ENCODE measurements around the gene IFNAR1. TPM values are rescaled to one million over a fixed set of nuclear protein-coding genes. Genes with fewer than 3 reads are reported as not detected.
A peak's percentile ranks its signal among the peaks of the same experiment; 100 is the strongest.

The IFNAR1 gene
- total RNA-seq, 2 experiments from 2014 or later = 18.1 to 60.8 TPM

GRCh38 chr21:33327792-33328433, 3.1 kb downstream of the IFNAR1 start:
- DNase-seq (ENCODE audit: low spot score) = no peak
- peaks cover 79% of the 10 kb centered on the region for H3K79me2 ChIP-seq (ENCODE audit: insufficient read depth, low read depth, low read length)
- H3K4me2 ChIP-seq (ENCODE audit: low read length) = peak overlapping the region; percentile 82
- H4K20me1 ChIP-seq (ENCODE audit: insufficient read depth, low read length) = 0 out of 2 replicates have a peak, but pooled peaks cover 4% of the 10 kb centered on the region
- H2AFZ ChIP-seq (ENCODE audit: low read length) = no peak overlapping the region
- TF ChIP-seq CTCF (conservative IDR thresholded peaks at IDR 0.05; ENCODE audit: low read length) (no peak), EZH2phosphoT487 (IDR thresholded peaks at IDR 0.05; ENCODE audit: borderline replicate concordance, low read depth, low read length) (no peak)
- ChIA-PET CTCF (ENCODE audit: unreplicated experiment) (no interaction called here), POLR2A (interaction anchor here (0.5 to 1.0 kb wide), 10 partner anchors 9 to 688 kb away, joined by 3 to 5 read pairs (median 3); no protein-coding TSS in a partner anchor)
- BruUV-seq (replicated peaks) = no TSS peak
- H3K9me3 ChIP-seq (ENCODE audit: low read length) = peaks cover 13% of the 10 kb centered on the region
- H3K36me3 ChIP-seq (ENCODE audit: insufficient read depth, low read length) = peaks cover 65% of the 10 kb centered on the region
- no peaks in the 10 kb centered on the region for H3K9me2 ChIP-seq (ENCODE audit: insufficient read depth, low read length)
- intact Hi-C loops (cut with micrococcal nuclease; ENCODE audit: unreplicated experiment) = no loop called here
- peaks cover 67% of the 10 kb centered on the region for H3K4me1 ChIP-seq (ENCODE audit: insufficient read depth, low read length, poor library complexity, severe bottlenecking)
- H3K27ac ChIP-seq (ENCODE audit: low read depth, low read length, poor library complexity, severe bottlenecking) = no peak overlapping the region
- H3K4me3 ChIP-seq (ENCODE audit: low read depth, low read length, poor library complexity, severe bottlenecking) = peak overlapping the region; percentile 79

DNA sequence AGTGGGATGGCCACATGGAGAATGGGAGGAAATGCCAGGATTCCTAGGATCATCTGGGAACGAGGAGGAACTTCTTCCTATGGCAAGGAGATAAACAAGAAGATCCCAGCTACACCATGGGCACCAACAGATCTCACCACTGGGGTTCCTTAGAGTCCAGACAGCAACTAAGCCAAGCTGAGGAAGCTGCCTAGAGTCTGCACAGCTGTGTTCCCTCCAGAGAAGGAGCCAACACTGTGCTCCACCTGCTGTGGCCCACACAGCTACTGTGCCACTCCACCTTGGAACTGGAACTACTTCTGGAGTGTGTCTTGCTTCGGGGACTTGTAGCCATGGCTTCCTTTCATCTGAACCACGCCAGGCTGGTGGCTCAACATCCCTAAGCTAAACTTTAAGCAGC, 6.0 kb downstream of the IFNAR1 start:
- H3K79me2 ChIP-seq (ENCODE audit: insufficient read depth, low read depth, low read length) = peaks cover 99% of the 10 kb centered on the region
- peak overlapping the region; percentile 56 for H3K27ac ChIP-seq (ENCODE audit: low read depth, low read length, poor library complexity, severe bottlenecking)
- intact Hi-C loops (cut with micrococcal nuclease; ENCODE audit: unreplicated experiment) = no loop called here
- peak; percentile 28 for DNase-seq (ENCODE audit: low spot score)
- BruUV-seq (replicated peaks) = no TSS peak
- CTCF ChIA-PET (ENCODE audit: unreplicated experiment) = interaction anchor here (1.7 kb wide), 1 partner anchor 30 kb away, joined by 4 read pairs; no protein-coding TSS in a partner anchor
- no peak overlapping the region for H3K4me3 ChIP-seq (ENCODE audit: low read depth, low read length, poor library complexity, severe bottlenecking)
- no peak overlapping the region for H3K4me2 ChIP-seq (ENCODE audit: low read length)
- no peaks in the 10 kb centered on the region for H3K9me2 ChIP-seq (ENCODE audit: insufficient read depth, low read length)
- H4K20me1 ChIP-seq (ENCODE audit: insufficient read depth, low read length) = 0 out of 2 replicates have a peak, but pooled peaks cover 4% of the 10 kb centered on the region
- peaks cover 18% of the 10 kb centered on the region for H3K9me3 ChIP-seq (ENCODE audit: low read length)
- H2AFZ ChIP-seq (ENCODE audit: low read length) = no peak overlapping the region
- no peak for TF ChIP-seq EZH2phosphoT487 (IDR thresholded peaks at IDR 0.05; ENCODE audit: borderline replicate concordance, low read depth, low read length)
- no peak for TF ChIP-seq CTCF (conservative IDR thresholded peaks at IDR 0.05; ENCODE audit: low read length)
- peaks cover 89% of the 10 kb centered on the region for H3K36me3 ChIP-seq (ENCODE audit: insufficient read depth, low read length)
- POLR2A ChIA-PET = interaction anchor here (0.6 to 4.3 kb wide), 5 partner anchors 13 to 261 kb away, joined by 3 to 14 read pairs (median 3); no protein-coding TSS in a partner anchor
- H3K4me1 ChIP-seq (ENCODE audit: insufficient read depth, low read length, poor library complexity, severe bottlenecking) = peaks cover 67% of the 10 kb centered on the region

DNA sequence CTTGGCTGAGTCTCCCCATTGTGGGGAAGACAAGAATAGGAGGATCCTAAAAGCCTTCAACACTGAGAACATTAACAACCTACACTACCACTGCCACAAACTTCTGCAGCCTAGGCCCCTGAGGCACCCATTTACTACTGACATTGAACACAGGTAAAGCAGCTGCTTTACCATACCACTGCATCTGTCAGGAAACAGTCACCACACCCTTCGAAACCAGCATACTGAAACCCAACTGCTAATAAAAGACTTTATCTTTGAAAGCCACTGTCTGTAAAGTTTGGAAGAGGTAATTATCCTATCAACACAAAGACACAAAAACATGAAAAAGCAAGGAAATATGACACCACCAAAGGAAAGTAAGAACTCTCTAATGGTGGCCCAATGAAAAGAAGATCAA, 7.4 kb downstream of the IFNAR1 start:
- peaks cover 94% of the 10 kb centered on the region for H3K79me2 ChIP-seq (ENCODE audit: insufficient read depth, low read depth, low read length)
- no peaks in the 10 kb centered on the region for H3K9me2 ChIP-seq (ENCODE audit: insufficient read depth, low read length)
- TF ChIP-seq CTCF (conservative IDR thresholded peaks at IDR 0.05; ENCODE audit: low read length) (no peak), EZH2phosphoT487 (IDR thresholded peaks at IDR 0.05; ENCODE audit: borderline replicate concordance, low read depth, low read length) (no peak)
- H2AFZ ChIP-seq (ENCODE audit: low read length) = no peak overlapping the region
- peaks cover 89% of the 10 kb centered on the region for H3K36me3 ChIP-seq (ENCODE audit: insufficient read depth, low read length)
- no TSS peak for BruUV-seq (replicated peaks)
- H3K4me1 ChIP-seq (ENCODE audit: insufficient read depth, low read length, poor library complexity, severe bottlenecking) = peaks cover 54% of the 10 kb centered on the region
- no peaks in the 10 kb centered on the region for H4K20me1 ChIP-seq (ENCODE audit: insufficient read depth, low read length)
- peak overlapping the region; percentile 37 for H3K4me2 ChIP-seq (ENCODE audit: low read length)
- peaks cover 18% of the 10 kb centered on the region for H3K9me3 ChIP-seq (ENCODE audit: low read length)
- ChIA-PET CTCF (ENCODE audit: unreplicated experiment) (interaction anchor here (1.2 to 1.7 kb wide), 2 partner anchors 16 to 29 kb away, joined by 3 to 4 read pairs; no protein-coding TSS in a partner anchor), POLR2A (interaction anchor here (0.5 to 4.3 kb wide), 11 partner anchors 11 to 262 kb away, joined by 3 to 14 read pairs (median 4); no protein-coding TSS in a partner anchor)
- intact Hi-C loops (cut with micrococcal nuclease; ENCODE audit: unreplicated experiment) = no loop called here
- peak overlapping the region; percentile 56 for H3K27ac ChIP-seq (ENCODE audit: low read depth, low read length, poor library complexity, severe bottlenecking)
- peak; percentile 47 for DNase-seq (ENCODE audit: low spot score)
- no peak overlapping the region for H3K4me3 ChIP-seq (ENCODE audit: low read depth, low read length, poor library complexity, severe bottlenecking)
